Measurements from ENCODE around the gene OR10AD1.

The OR10AD1 gene

DNA sequence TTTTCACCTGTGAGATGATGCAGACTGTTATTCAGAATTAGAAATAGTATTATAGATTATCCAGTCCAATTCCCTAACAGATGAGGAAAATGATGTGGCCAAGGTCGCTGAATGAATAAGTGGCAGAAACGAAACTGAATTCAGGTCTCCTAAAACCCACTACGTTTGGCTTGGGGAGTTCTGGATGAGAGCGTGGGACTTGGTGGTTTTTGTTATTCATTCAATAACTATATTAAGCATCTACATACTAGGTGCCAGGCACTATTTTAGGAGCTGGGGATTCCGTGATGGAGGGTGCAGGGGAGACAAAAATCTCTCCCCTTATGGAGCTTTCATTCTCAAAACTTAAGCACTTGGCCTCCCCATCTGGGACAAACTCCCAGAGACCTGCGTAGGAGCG is 20.5 kb downstream of the OR10AD1 start:
- no peaks in the 10 kb centered on the region for H3K9me3 ChIP-seq (ENCODE audit: low read length)
- no peak overlapping the region for H2AFZ ChIP-seq (ENCODE audit: low read length)
- H3K9ac ChIP-seq (ENCODE audit: low read length) = peak overlapping the region; percentile 28; the same call in 1 of the 2 replicates
- no peaks in the 10 kb centered on the region for H3K9me2 ChIP-seq (ENCODE audit: low read depth, low read length)
- no peak overlapping the region for H3K27ac ChIP-seq (ENCODE audit: low read depth, low read length, poor library complexity, severe bottlenecking)
- H3K4me2 ChIP-seq (ENCODE audit: low read length) = peak overlapping the region; percentile 75
- H3K4me3 ChIP-seq (ENCODE audit: low read depth, low read length, poor library complexity, severe bottlenecking) = peak overlapping the region; percentile 73
- peaks cover 7% of the 10 kb centered on the region for H3K4me1 ChIP-seq (ENCODE audit: insufficient read depth, low read length, severe bottlenecking)
- no peaks in the 10 kb centered on the region for H3K36me3 ChIP-seq (ENCODE audit: insufficient read depth, low read length)
- H3F3A ChIP-seq (ENCODE audit: insufficient read depth, low read length) = no peaks in the 10 kb centered on the region
- no peaks in the 10 kb centered on the region for H3K27me3 ChIP-seq (ENCODE audit: insufficient read depth, low read length)
- H4K20me1 ChIP-seq (ENCODE audit: insufficient read depth, low read length) = no peaks in the 10 kb centered on the region
- H3K79me2 ChIP-seq (ENCODE audit: insufficient read depth, low read length) = no peaks in the 10 kb centered on the region
- TF ChIP-seq EZH2 (IDR thresholded peaks at IDR 0.05; ENCODE audit: borderline replicate concordance, low read length) = no peak
- TF ChIP-seq, protein P1, sequence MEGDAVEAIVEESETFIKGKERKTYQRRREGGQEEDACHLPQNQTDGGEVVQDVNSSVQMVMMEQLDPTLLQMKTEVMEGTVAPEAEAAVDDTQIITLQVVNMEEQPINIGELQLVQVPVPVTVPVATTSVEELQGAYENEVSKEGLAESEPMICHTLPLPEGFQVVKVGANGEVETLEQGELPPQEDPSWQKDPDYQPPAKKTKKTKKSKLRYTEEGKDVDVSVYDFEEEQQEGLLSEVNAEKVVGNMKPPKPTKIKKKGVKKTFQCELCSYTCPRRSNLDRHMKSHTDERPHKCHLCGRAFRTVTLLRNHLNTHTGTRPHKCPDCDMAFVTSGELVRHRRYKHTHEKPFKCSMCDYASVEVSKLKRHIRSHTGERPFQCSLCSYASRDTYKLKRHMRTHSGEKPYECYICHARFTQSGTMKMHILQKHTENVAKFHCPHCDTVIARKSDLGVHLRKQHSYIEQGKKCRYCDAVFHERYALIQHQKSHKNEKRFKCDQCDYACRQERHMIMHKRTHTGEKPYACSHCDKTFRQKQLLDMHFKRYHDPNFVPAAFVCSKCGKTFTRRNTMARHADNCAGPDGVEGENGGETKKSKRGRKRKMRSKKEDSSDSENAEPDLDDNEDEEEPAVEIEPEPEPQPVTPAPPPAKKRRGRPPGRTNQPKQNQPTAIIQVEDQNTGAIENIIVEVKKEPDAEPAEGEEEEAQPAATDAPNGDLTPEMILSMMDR (IDR thresholded peaks at IDR 0.05; ENCODE audit: low read length) = no peak

DNA sequence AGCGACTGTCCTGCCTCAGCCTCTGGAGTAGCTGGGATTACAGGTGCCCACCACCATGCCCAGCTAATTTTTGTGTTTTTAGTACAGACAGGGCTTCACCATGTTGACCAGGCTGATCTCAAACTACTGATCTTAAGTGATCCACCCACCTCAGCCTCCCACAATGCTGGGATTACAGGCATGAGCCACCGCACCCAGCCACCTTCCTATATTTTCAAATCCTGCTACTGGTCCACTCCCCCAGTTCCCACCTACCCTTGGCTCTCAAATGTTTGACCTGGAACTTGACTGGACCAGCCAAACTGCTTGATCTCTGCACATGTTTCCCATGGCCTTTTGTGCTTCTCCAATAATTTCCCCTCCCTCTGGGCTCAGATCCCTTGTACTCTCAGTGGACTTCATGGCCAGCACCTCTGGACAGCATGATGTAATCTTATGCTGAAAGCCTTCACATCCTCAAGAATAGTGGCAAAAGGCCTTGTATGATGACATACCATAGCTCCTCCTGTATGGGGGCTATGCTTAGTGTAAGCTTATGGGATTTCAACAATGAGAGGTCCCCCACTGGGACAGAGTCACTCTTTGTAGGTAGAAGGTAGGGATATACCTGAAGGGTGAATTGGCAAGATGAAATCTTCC is 22.1 kb downstream of the OR10AD1 start:
- Histone ChIP-seq H3K27me3 (ENCODE audit: insufficient read depth, low read length) (peaks cover 3% of the 10 kb centered on the region; the same call in 1 of the 2 replicates), H4K20me1 (ENCODE audit: insufficient read depth, low read length) (no peaks in the 10 kb centered on the region)
- TF ChIP-seq EZH2 (IDR thresholded peaks at IDR 0.05; ENCODE audit: borderline replicate concordance, low read length) = no peak

DNA sequence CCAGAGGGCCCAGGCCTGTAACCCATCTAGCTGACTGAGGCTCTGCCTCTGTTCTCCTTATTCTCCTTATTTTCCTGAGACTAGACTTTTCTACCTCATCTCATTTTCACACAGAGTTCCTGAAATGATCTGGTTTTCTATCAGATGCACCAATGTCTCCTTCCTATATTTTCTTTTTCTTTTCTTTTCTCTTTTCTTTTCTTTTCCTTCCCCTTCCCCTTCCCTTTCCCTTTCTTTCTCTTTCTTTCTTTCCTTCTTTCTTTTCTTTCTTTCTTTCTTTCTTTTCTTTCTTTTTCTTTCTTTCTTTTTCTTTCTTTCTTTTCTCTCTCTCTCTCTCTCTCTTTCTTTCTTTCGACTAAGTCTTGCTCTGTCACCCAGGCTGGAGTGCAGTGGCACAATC is 22.7 kb downstream of the OR10AD1 start:
- no peak for TF ChIP-seq EZH2 (IDR thresholded peaks at IDR 0.05; ENCODE audit: borderline replicate concordance, low read length)
- TF ChIP-seq, protein P1 (IDR thresholded peaks at IDR 0.05; ENCODE audit: low read length) = no peak

More for the DNA sequence above, 22.1 kb downstream of the OR10AD1 start:
- no peaks in the 10 kb centered on the region for H3F3A ChIP-seq (ENCODE audit: insufficient read depth, low read length)
- no peak overlapping the region for H3K4me2 ChIP-seq (ENCODE audit: low read length)
- H3K9me3 ChIP-seq (ENCODE audit: low read length) = no peaks in the 10 kb centered on the region
- no peaks in the 10 kb centered on the region for H3K79me2 ChIP-seq (ENCODE audit: insufficient read depth, low read length)
- peaks cover 7% of the 10 kb centered on the region for H3K4me1 ChIP-seq (ENCODE audit: insufficient read depth, low read length, severe bottlenecking)
- H3K36me3 ChIP-seq (ENCODE audit: insufficient read depth, low read length) = no peaks in the 10 kb centered on the region
- H3K4me3 ChIP-seq (ENCODE audit: low read depth, low read length, poor library complexity, severe bottlenecking) = no peak overlapping the region
- no peak overlapping the region for H3K9ac ChIP-seq (ENCODE audit: low read length)
- H3K27ac ChIP-seq (ENCODE audit: low read depth, low read length, poor library complexity, severe bottlenecking) = no peak overlapping the region
- no peak overlapping the region for H2AFZ ChIP-seq (ENCODE audit: low read length)
- H3K9me2 ChIP-seq (ENCODE audit: low read depth, low read length) = no peaks in the 10 kb centered on the region

DNA sequence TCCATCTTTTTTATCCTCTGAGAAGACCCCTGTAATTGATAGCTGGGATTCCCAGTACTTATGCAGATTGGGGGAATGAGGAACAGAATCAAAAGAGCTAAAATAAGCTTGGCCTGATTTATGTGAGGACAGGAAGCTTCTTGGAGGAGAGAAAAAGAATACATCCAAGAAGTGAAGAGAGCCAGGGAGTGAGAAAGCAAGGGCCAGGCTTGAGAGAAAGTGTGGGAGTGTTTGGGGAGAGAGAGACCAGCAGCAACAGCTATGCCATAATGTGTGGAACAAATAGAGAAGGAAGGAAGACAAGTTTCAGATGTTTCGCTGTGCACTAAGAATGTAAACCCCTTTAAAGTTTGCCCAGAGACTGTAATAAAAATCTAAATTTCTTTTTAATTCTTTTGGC is 23.6 kb downstream of the OR10AD1 start:
- no peaks in the 10 kb centered on the region for H3K9me2 ChIP-seq (ENCODE audit: low read depth, low read length)
- no peak overlapping the region for H3K4me3 ChIP-seq (ENCODE audit: low read depth, low read length, poor library complexity, severe bottlenecking)
- H3K4me2 ChIP-seq (ENCODE audit: low read length) = no peak overlapping the region
- no peak for TF ChIP-seq EZH2 (IDR thresholded peaks at IDR 0.05; ENCODE audit: borderline replicate concordance, low read length)
- TF ChIP-seq, protein P1 (IDR thresholded peaks at IDR 0.05; ENCODE audit: low read length) = no peak
- no peak overlapping the region for H3K27ac ChIP-seq (ENCODE audit: low read depth, low read length, poor library complexity, severe bottlenecking)
- no peak overlapping the region for H2AFZ ChIP-seq (ENCODE audit: low read length)
- no peaks in the 10 kb centered on the region for H3K9me3 ChIP-seq (ENCODE audit: low read length)
- H3K4me1 ChIP-seq (ENCODE audit: insufficient read depth, low read length, severe bottlenecking) = peaks cover 7% of the 10 kb centered on the region
- H3K36me3 ChIP-seq (ENCODE audit: insufficient read depth, low read length) = no peaks in the 10 kb centered on the region
- no peaks in the 10 kb centered on the region for H3F3A ChIP-seq (ENCODE audit: insufficient read depth, low read length)
- no peak overlapping the region for H3K9ac ChIP-seq (ENCODE audit: low read length)
- H3K27me3 ChIP-seq (ENCODE audit: insufficient read depth, low read length) = peaks cover 3% of the 10 kb centered on the region; the same call in 1 of the 2 replicates
- no peaks in the 10 kb centered on the region for H4K20me1 ChIP-seq (ENCODE audit: insufficient read depth, low read length)
- H3K79me2 ChIP-seq (ENCODE audit: insufficient read depth, low read length) = no peaks in the 10 kb centered on the region

More for the DNA sequence above, 22.7 kb downstream of the OR10AD1 start:
- Histone ChIP-seq H2AFZ (ENCODE audit: low read length) (no peak overlapping the region), H3K9me2 (ENCODE audit: low read depth, low read length) (no peaks in the 10 kb centered on the region), H3K79me2 (ENCODE audit: insufficient read depth, low read length) (no peaks in the 10 kb centered on the region), H3F3A (ENCODE audit: insufficient read depth, low read length) (no peaks in the 10 kb centered on the region), H3K36me3 (ENCODE audit: insufficient read depth, low read length) (no peaks in the 10 kb centered on the region), H3K9ac (ENCODE audit: low read length) (no peak overlapping the region), H3K4me2 (ENCODE audit: low read length) (no peak overlapping the region), H3K4me1 (ENCODE audit: insufficient read depth, low read length, severe bottlenecking) (peaks cover 7% of the 10 kb centered on the region), H3K27ac (ENCODE audit: low read depth, low read length, poor library complexity, severe bottlenecking) (no peak overlapping the region), H3K27me3 (ENCODE audit: insufficient read depth, low read length) (peaks cover 3% of the 10 kb centered on the region; the same call in 1 of the 2 replicates), H4K20me1 (ENCODE audit: insufficient read depth, low read length) (no peaks in the 10 kb centered on the region), H3K9me3 (ENCODE audit: low read length) (no peaks in the 10 kb centered on the region), H3K4me3 (ENCODE audit: low read depth, low read length, poor library complexity, severe bottlenecking) (no peak overlapping the region)

Data from OCI-LY1 (cell line).